ENCODE measurements around the gene RERE.
A peak's percentile ranks its signal among the peaks of the same experiment; 100 is the strongest.

RERE gene

GRCh38 chr1:8408151-8408839 is 409.1 kb downstream of the RERE start:
- DNase-seq (ENCODE audit: low read depth in 3 of 3): no peak

- no peak for DNase-seq (ENCODE audit: low read depth in 3 of 3)
Measured at GRCh38 chr1:8407652-8408051, 409.8 kb downstream of the RERE start.

- no peak for DNase-seq (ENCODE audit: low read depth in 3 of 3)
Measured at GRCh38 chr1:8406960-8407359, 410.5 kb downstream of the RERE start.

- no peak for DNase-seq (ENCODE audit: low read depth in 3 of 3)
Measured at GRCh38 chr1:8406011-8406410, 411.4 kb downstream of the RERE start.

- no peak for DNase-seq (ENCODE audit: low read depth in 3 of 3)
Measured at GRCh38 chr1:8404460-8405370, 412.7 kb downstream of the RERE start.

GRCh38 chr1:8402109-8402710 is 415.2 kb downstream of the RERE start:
- no peak for DNase-seq (ENCODE audit: low read depth in 3 of 3)

GRCh38 chr1:8398677-8399076 is 418.8 kb downstream of the RERE start:
- DNase-seq (ENCODE audit: low read depth in 3 of 3): no peak

- DNase-seq (ENCODE audit: low read depth in 3 of 3): no peak
Measured at GRCh38 chr1:8398086-8398485, 419.4 kb downstream of the RERE start.

GRCh38 chr1:8397511-8397910 is 419.9 kb downstream of the RERE start:
- no peak for DNase-seq (ENCODE audit: low read depth in 3 of 3)

GRCh38 chr1:8396786-8397406 is 420.5 kb downstream of the RERE start:
- DNase-seq (ENCODE audit: low read depth in 3 of 3): no peak

- DNase-seq (ENCODE audit: low read depth in 3 of 3): no peak
Measured at GRCh38 chr1:8396083-8396785, 421.2 kb downstream of the RERE start.

- DNase-seq (ENCODE audit: low read depth in 3 of 3): no peak
Measured at GRCh38 chr1:8395433-8395866, 422.0 kb downstream of the RERE start.

GRCh38 chr1:8394456-8395321 is 422.8 kb downstream of the RERE start:
- DNase-seq (ENCODE audit: low read depth in 3 of 3): peak in 1 of 3 experiments; percentile 21

- no peak for DNase-seq (ENCODE audit: low read depth in 3 of 3)
Measured at GRCh38 chr1:8392522-8392921, 424.9 kb downstream of the RERE start.

- DNase-seq (ENCODE audit: low read depth in 3 of 3): no peak
Measured at GRCh38 chr1:8390707-8391106, 426.7 kb downstream of the RERE start.

GRCh38 chr1:8389958-8390535 is 427.4 kb downstream of the RERE start:
- no peak for DNase-seq (ENCODE audit: low read depth in 3 of 3)

GRCh38 chr1:8388732-8389562 is 428.5 kb downstream of the RERE start:
- no peak for DNase-seq (ENCODE audit: low read depth in 3 of 3)

GRCh38 chr1:8386247-8386646 is 431.2 kb downstream of the RERE start:
- DNase-seq (ENCODE audit: low read depth in 3 of 3): no peak

GRCh38 chr1:8384577-8384976 is 432.9 kb downstream of the RERE start:
- DNase-seq (ENCODE audit: low read depth in 3 of 3): no peak
